HCT116 (cell line): ENCODE data around the gene ADH6. TPM values are rescaled to one million over a fixed set of nuclear protein-coding genes. Genes with fewer than 3 reads are reported as not detected.

Experiments used
- ATAC-seq: fragments of 200-7000 bp; cut with Tn5 transposase; 2 replicates; pipeline ENCODE4 v1.9.1; 2020; ENCODE audit warnings: mild to moderate bottlenecking, moderate library complexity
- BruUV-seq: library from RNA; stranded (reverse); fragments of 400-500 nt; replicated peaks from 2 replicates; lab custom pipeline; 2021; lab: Mats Ljungman, UMichigan
- CTCF ChIA-PET: fragments of 300-600 bp; sonication (Branson Sonifier 250); formaldehyde crosslinking; loops from one replicate; lab custom pipeline; 2021; ENCODE audit warnings: antibody characterized with exemption; lab: Charles Lee
- POLR2A ChIA-PET: fragments of 300-600, 350-600 bp; sonication (Branson Sonifier 250); formaldehyde crosslinking; loops from one replicate; lab custom pipeline; 2021; ENCODE audit warnings: antibody characterized with exemption; lab: Charles Lee
- RAD21 ChIA-PET, 2 experiments: fragments of 300-600 bp; sonication (Branson Sonifier 250); formaldehyde crosslinking; loops; one replicate each; lab custom pipeline; 2023; ENCODE audit warnings: low total read pairs in 2 of 2; ENCODE audit not compliant: uncharacterized antibody in 2 of 2, unreplicated experiment in 2 of 2, low non-redundant PET in 1 of 2; lab: Charles Lee
- DNase-seq: peaks from one replicate; pipeline ENCODE4 v3.0.0-alpha.2; 2010; ENCODE audit warnings: low read depth, low spot score
- H2AFZ ChIP-seq: fragments of 200-600 bp; shearing (Covaris generic), sonication (generic); 2 replicates; pipeline ENCODE4 v1.6.1; 2017; ENCODE audit warnings: low read depth, mixed run types, mixed read lengths, antibody characterized with exemption, low read length; ENCODE audit not compliant: poor library complexity, severe bottlenecking
- H3K27ac ChIP-seq: 2 replicates; pipeline ENCODE4 v1.5.1; 2012; ENCODE audit warnings: low read depth, low read length
- H3K27me3 ChIP-seq: fragments of 200-600 bp; sonication (generic); 2 replicates; pipeline ENCODE4 v1.6.1; 2016; ENCODE audit warnings: mixed run types, low read length, mixed read lengths; ENCODE audit not compliant: insufficient read depth
- H3K36me3 ChIP-seq, 2 experiments: fragments of 200-500 bp in 1 of 2; fragments of 200-600 bp in 1 of 2; sonication (Bioruptor generic) in 1 of 2; sonication (generic) in 1 of 2; 2 replicates each; pipeline versions ENCODE4 v1.5.1 to v1.6.1; 2014 to 2016; ENCODE audit warnings: low read length in 2 of 2, inconsistent platforms in 1 of 2, mixed read lengths in 1 of 2, mixed run types in 1 of 2; ENCODE audit not compliant: insufficient read depth in 2 of 2, control insufficient read depth in 1 of 2
- H3K4me1 ChIP-seq, 2 experiments: fragments of 200-600 bp in 1 of 2; sonication (generic) in 1 of 2; 2 replicates each; pipeline versions ENCODE4 v1.5.1 to v1.6.1; 2012 to 2017; ENCODE audit warnings: low read length in 2 of 2, inconsistent platforms in 1 of 2, mild to moderate bottlenecking in 1 of 2, mixed read lengths in 1 of 2, mixed run types in 1 of 2, moderate library complexity in 1 of 2; ENCODE audit not compliant: insufficient read depth in 2 of 2, control insufficient read depth in 1 of 2
- H3K4me2 ChIP-seq: fragments of 200-600 bp; sonication (generic); 2 replicates; pipeline ENCODE4 v1.6.1; 2017; ENCODE audit warnings: mixed run types, low read length, mixed read lengths
- H3K4me3 ChIP-seq, 2 experiments: fragments of 200-600 bp in 1 of 2; sonication (generic) in 1 of 2; replicated peaks in 1 of 2; 2 replicates each; pipeline ENCODE4 v1.5.1; 2011 to 2016; ENCODE audit warnings: low read length in 2 of 2, control low read depth in 1 of 2, low read depth in 1 of 2, mild to moderate bottlenecking in 1 of 2, mixed read lengths in 1 of 2, mixed run types in 1 of 2
- H3K79me2 ChIP-seq: fragments of 200-600 bp; sonication (generic); 2 replicates; pipeline ENCODE4 v1.6.1; 2017; ENCODE audit warnings: mild to moderate bottlenecking, mixed run types, low read length, moderate library complexity, mixed read lengths; ENCODE audit not compliant: insufficient read depth
- H3K9ac ChIP-seq: fragments of 200-600 bp; sonication (generic); 2 replicates; pipeline ENCODE4 v1.6.1; 2016; ENCODE audit warnings: low read length, mixed read lengths
- H3K9me2 ChIP-seq: fragments of 200-600 bp; sonication (generic), shearing (Covaris generic); 2 replicates; pipeline ENCODE4 v1.6.1; 2017; ENCODE audit warnings: mixed run types, mild to moderate bottlenecking, moderate library complexity; ENCODE audit not compliant: insufficient read depth
- H3K9me3 ChIP-seq, 2 experiments: fragments of 200-500 bp in 1 of 2; fragments of 200-600 bp in 1 of 2; sonication (Bioruptor generic) in 1 of 2; sonication (generic) in 1 of 2; 2 replicates each; pipeline ENCODE4 v1.6.1; 2014 to 2017; ENCODE audit warnings: low read length in 2 of 2, mixed read lengths in 2 of 2, inconsistent platforms in 1 of 2, low read depth in 1 of 2, mild to moderate bottlenecking in 1 of 2, mixed run types in 1 of 2, moderate library complexity in 1 of 2; ENCODE audit not compliant: control insufficient read depth in 1 of 2, insufficient read depth in 1 of 2
- H4K20me1 ChIP-seq: fragments of 200-600 bp; sonication (generic), shearing (Covaris generic); 2 replicates; pipeline ENCODE4 v1.6.1; 2017; ENCODE audit warnings: mixed run types, mild to moderate bottlenecking, moderate library complexity; ENCODE audit not compliant: insufficient read depth
- ELF1 ChIP-seq: IDR thresholded peaks from 2 replicates; pipeline ENCODE4 v1.6.1; 2012; ENCODE audit warnings: low read depth, borderline replicate concordance
- EZH2 ChIP-seq: fragments of 200-600 bp; sonication (generic); IDR thresholded peaks from 2 replicates; pipeline ENCODE4 v1.6.1; 2017; ENCODE audit warnings: antibody characterized with exemption, mixed run types
- EZH2phosphoT487 ChIP-seq: fragments of 200-600 bp; IDR thresholded peaks from 2 replicates; pipeline ENCODE4 v1.6.1; 2018; ENCODE audit warnings: antibody characterized with exemption, borderline replicate concordance
- FOSL1 ChIP-seq: IDR thresholded peaks from 2 replicates; pipeline ENCODE4 v1.6.1; 2012; ENCODE audit warnings: low read depth
- POLR2A ChIP-seq: IDR thresholded peaks from 2 replicates; pipeline ENCODE4 v1.7.0; 2011; ENCODE audit warnings: borderline replicate concordance; ENCODE audit not compliant: insufficient read depth, insufficient read length; ENCODE audit errors: extremely low read depth
- POLR2AphosphoS5 ChIP-seq: IDR thresholded peaks from 2 replicates; pipeline ENCODE4 v1.6.1; 2011; ENCODE audit warnings: mild to moderate bottlenecking, low read depth, low read length, moderate library complexity
- RAD21 ChIP-seq: IDR thresholded peaks from 2 replicates; pipeline ENCODE4 v1.6.1; 2012; ENCODE audit warnings: low read depth, mild to moderate bottlenecking
- SP1 ChIP-seq: IDR thresholded peaks from 2 replicates; pipeline ENCODE4 v1.6.1; 2012; ENCODE audit warnings: low read depth
- SRF ChIP-seq: IDR thresholded peaks from 2 replicates; pipeline ENCODE4 v1.6.1; 2012; ENCODE audit warnings: low read depth
- ZFX ChIP-seq: fragments of 450-650 bp; IDR thresholded peaks from 2 replicates; pipeline ENCODE4 v1.6.1; 2017
- intact Hi-C: fragments of 100-400 bp; cut with micrococcal nuclease; formaldehyde crosslinking; loops from 2 replicates; pipeline ENCODE4 v1.10.0; 2022
- total RNA-seq: library from RNA; stranded (reverse); gene quantifications from one replicate; pipeline ENCODE4 v1.2.1, GENCODE V29; 2021; ENCODE audit not compliant: unreplicated experiment
- TF ChIP-seq, protein P1 (sequence below), 3 experiments: fragments of 200-600 bp in 1 of 3; sonication (generic) in 1 of 3; IDR thresholded peaks in 2 of 3; conservative IDR thresholded peaks in 1 of 3; 2 replicates each; pipeline ENCODE4 v1.5.1; 2012 to 2017; ENCODE audit warnings: low read depth in 2 of 3, low read length in 2 of 3, antibody characterized with exemption in 1 of 3, borderline replicate concordance in 1 of 3, control low read depth in 1 of 3, mild to moderate bottlenecking in 1 of 3, mixed read lengths in 1 of 3, mixed run types in 1 of 3, moderate library complexity in 1 of 3; ENCODE audit not compliant: insufficient read depth in 1 of 3
- TF ChIP-seq, protein P2 (sequence below): IDR thresholded peaks from 2 replicates; pipeline ENCODE4 v1.6.1; 2012
- TF ChIP-seq, protein P3 (sequence below): IDR thresholded peaks from 2 replicates; pipeline ENCODE4 v1.6.1; 2012; ENCODE audit warnings: low read depth

Gene ADH6
- total RNA-seq, 1 experiment from 2014 or later = not detected

DNA sequence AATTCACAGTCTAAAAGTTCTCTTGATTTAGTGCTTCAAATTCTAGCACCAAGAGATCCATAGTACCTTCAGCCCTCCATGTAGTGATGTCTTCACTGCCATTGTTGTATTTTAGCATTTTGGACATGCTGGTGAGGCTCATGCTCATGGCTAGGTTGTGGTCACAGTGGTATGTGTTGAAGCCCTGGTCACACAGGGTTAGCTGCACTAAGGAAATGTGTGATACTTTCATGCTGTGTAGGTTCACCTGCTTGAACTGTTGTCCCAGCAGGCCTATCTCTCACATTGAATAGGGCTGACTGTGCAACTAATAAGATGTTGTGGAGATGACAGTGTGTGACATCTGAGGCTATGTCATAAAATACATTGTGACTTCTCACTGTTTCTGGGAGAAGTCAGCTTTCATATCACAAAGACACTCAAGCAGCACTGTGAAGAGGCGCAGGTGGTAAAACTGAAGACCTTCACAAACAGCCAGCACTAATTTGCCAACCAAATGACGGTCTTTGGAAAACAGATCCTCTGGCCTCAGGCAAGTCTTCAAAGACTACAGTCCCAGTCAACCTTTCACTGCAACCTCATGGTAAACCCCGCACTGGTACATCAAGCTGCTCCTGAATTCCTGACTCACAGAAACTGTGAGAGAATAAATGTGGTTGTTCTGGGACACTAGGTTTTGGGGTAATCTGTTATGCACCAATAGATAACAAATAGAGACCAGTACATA lies 57.5 kb downstream of the ADH6 start:
- ChIA-PET RAD21 (no interaction called here), POLR2A (no interaction called here), CTCF (no interaction called here)
- Histone ChIP-seq H2AFZ (no peak overlapping the region), H3K9ac (no peak overlapping the region), H3K9me2 (peaks cover 3% of the 10 kb centered on the region; the same call in 1 of the 2 replicates), H3K4me1 (no peaks in the 10 kb centered on the region), H3K79me2 (no peaks in the 10 kb centered on the region), H4K20me1 (no peaks in the 10 kb centered on the region), H3K27me3 (no peaks in the 10 kb centered on the region), H3K27ac (no peak overlapping the region), H3K9me3 (no peaks in the 10 kb centered on the region), H3K4me3 (no peak overlapping the region), H3K4me2 (no peak overlapping the region), H3K36me3 (no peaks in the 10 kb centered on the region)
- TF ChIP-seq FOSL1 (no peak), POLR2AphosphoS5 (no peak), POLR2A (no peak), ZFX (no peak), SP1 (no peak), SRF (no peak), ELF1 (no peak), RAD21 (no peak), EZH2phosphoT487 (no peak), EZH2 (no peak)
- TF ChIP-seq, protein P1, sequence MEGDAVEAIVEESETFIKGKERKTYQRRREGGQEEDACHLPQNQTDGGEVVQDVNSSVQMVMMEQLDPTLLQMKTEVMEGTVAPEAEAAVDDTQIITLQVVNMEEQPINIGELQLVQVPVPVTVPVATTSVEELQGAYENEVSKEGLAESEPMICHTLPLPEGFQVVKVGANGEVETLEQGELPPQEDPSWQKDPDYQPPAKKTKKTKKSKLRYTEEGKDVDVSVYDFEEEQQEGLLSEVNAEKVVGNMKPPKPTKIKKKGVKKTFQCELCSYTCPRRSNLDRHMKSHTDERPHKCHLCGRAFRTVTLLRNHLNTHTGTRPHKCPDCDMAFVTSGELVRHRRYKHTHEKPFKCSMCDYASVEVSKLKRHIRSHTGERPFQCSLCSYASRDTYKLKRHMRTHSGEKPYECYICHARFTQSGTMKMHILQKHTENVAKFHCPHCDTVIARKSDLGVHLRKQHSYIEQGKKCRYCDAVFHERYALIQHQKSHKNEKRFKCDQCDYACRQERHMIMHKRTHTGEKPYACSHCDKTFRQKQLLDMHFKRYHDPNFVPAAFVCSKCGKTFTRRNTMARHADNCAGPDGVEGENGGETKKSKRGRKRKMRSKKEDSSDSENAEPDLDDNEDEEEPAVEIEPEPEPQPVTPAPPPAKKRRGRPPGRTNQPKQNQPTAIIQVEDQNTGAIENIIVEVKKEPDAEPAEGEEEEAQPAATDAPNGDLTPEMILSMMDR (IDR thresholded peaks at IDR 0.05 in 2 of 3, conservative IDR thresholded peaks at IDR 0.05 in 1 of 3; ENCODE audit: borderline replicate concordance in 1 of 3, insufficient read depth in 1 of 3, low read depth in 2 of 3, low read length in 2 of 3) = no peak
- TF ChIP-seq, protein P2, sequence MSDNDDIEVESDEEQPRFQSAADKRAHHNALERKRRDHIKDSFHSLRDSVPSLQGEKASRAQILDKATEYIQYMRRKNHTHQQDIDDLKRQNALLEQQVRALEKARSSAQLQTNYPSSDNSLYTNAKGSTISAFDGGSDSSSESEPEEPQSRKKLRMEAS = no peak
- TF ChIP-seq, protein P3, sequence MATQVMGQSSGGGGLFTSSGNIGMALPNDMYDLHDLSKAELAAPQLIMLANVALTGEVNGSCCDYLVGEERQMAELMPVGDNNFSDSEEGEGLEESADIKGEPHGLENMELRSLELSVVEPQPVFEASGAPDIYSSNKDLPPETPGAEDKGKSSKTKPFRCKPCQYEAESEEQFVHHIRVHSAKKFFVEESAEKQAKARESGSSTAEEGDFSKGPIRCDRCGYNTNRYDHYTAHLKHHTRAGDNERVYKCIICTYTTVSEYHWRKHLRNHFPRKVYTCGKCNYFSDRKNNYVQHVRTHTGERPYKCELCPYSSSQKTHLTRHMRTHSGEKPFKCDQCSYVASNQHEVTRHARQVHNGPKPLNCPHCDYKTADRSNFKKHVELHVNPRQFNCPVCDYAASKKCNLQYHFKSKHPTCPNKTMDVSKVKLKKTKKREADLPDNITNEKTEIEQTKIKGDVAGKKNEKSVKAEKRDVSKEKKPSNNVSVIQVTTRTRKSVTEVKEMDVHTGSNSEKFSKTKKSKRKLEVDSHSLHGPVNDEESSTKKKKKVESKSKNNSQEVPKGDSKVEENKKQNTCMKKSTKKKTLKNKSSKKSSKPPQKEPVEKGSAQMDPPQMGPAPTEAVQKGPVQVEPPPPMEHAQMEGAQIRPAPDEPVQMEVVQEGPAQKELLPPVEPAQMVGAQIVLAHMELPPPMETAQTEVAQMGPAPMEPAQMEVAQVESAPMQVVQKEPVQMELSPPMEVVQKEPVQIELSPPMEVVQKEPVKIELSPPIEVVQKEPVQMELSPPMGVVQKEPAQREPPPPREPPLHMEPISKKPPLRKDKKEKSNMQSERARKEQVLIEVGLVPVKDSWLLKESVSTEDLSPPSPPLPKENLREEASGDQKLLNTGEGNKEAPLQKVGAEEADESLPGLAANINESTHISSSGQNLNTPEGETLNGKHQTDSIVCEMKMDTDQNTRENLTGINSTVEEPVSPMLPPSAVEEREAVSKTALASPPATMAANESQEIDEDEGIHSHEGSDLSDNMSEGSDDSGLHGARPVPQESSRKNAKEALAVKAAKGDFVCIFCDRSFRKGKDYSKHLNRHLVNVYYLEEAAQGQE = no peak
- no TSS peak for BruUV-seq
- intact Hi-C loops = no loop called here
- ATAC-seq = no peak
- DNase-seq = no peak
